ENCODE results near the gene MMP3.

MMP3 gene

DNA sequence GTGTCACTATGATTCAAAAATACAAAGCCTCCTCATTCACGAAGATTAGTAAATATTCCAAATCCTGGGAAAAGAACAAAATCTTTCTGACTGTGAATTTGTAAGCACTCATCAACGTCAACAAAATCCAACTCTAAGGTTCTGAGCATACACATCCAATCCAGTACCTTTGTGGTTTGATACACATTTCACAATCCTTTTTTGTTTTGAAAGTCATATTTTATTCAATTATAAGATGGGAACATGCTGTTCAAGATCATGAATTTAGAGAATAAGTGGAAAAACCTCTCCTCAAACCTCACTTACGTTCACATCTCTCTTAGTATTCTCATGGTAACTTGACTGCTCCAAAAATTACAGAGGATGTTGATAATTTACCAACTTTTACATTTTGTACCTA lies 9.6 kb upstream of the MMP3 start:
- TF ChIP-seq POLR2A (IDR thresholded peaks at IDR 0.05; ENCODE audit: low read depth, low read length) (no peak), TAF1 (IDR thresholded peaks at IDR 0.05; ENCODE audit: borderline replicate concordance, low read depth, low read length) (no peak), POLR2AphosphoS5 (IDR thresholded peaks at IDR 0.05; ENCODE audit: low read depth, low read length) (no peak)
- FAIRE-seq (no peak), DNase-seq (ENCODE audit: insufficient read length) (no peak)

DNA sequence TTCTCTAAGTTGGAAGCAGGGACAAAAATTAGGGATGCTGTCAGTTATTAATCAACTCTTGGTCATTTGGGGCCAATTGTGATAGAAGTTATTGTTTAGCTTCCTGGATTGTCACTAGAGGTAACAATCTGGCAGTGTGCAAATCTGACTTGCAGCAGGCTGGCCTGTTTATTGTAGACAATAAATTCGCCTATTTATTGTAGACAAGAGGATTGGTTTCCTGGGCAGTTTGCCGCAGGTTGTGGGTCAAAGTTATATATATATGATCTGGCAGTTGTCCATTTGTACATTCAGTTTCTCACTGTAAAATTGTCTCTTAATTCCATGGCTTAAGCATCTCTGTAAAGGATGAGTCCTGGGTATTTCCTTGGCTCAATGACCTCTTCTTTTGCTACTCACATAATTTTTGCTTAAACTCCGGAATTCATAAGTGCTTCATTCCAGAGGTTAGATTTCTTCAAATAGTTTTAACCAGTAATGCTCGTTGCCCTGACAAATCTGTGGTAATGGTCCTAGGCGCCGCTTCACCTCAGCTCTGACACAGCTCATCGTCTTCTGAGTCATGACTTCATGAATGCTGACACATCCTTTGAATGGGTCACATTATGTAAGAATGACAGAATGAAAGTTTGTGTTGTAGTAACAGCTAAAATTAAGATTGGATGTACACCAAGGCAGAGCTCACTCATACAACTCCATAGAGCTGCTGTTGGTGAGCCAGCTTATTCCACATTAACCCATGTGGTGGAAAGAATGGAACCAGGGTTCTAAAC lies 7.8 kb upstream of the MMP3 start:
- TF ChIP-seq TAF1 (IDR thresholded peaks at IDR 0.05; ENCODE audit: borderline replicate concordance, low read depth, low read length), result no peak
- TF ChIP-seq POLR2AphosphoS5 (IDR thresholded peaks at IDR 0.05; ENCODE audit: low read depth, low read length), result no peak
- TF ChIP-seq POLR2A (IDR thresholded peaks at IDR 0.05; ENCODE audit: low read depth, low read length), result no peak
- DNase-seq (ENCODE audit: insufficient read length) (no peak), FAIRE-seq (no peak)

DNA sequence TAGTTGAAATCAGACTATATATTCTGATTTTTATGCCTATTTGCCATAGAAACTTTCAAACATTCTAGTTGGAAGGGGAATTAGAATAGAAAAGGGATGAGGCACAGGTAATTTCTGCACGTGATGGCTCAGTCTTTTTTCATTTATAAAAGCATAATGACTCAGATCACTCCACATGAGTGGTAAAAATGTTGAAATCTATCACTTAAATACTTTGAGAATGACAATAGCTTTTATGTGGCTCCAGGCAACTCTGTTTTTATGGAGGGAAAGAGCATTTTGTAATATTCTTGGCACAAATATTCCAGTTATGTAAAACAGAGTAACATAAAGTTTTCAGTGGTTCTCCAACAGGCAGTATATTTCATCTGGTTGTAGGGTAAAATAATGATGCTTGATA lies 5.9 kb upstream of the MMP3 start:
- DNase-seq (ENCODE audit: insufficient read length) (no peak), FAIRE-seq (no peak)
- TF ChIP-seq TAF1 (IDR thresholded peaks at IDR 0.05; ENCODE audit: borderline replicate concordance, low read depth, low read length) (no peak), POLR2A (IDR thresholded peaks at IDR 0.05; ENCODE audit: low read depth, low read length) (no peak), POLR2AphosphoS5 (IDR thresholded peaks at IDR 0.05; ENCODE audit: low read depth, low read length) (no peak)

DNA sequence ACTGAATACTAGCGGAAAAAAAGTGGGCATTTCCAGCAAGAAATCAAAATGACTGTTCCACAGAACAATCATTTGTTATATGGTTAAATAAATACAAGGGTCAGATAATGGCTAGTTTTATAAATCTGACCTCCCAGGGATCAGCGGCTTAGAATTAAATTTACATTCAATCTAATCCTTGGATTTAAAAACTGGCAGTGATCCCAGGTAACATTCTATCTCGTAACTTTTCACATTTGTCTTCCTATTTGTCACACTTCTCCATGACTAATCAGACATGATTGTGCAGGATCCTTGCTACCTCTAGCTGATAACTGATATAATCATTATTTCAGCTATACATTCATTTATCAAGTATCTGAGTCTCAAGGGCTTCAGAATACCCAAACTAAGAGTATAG lies 2.9 kb upstream of the MMP3 start:
- DNase-seq (ENCODE audit: insufficient read length), result no peak
- no peak for FAIRE-seq
- no peak for TF ChIP-seq POLR2AphosphoS5 (IDR thresholded peaks at IDR 0.05; ENCODE audit: low read depth, low read length)
- TF ChIP-seq TAF1 (IDR thresholded peaks at IDR 0.05; ENCODE audit: borderline replicate concordance, low read depth, low read length), result no peak
- no peak for TF ChIP-seq POLR2A (IDR thresholded peaks at IDR 0.05; ENCODE audit: low read depth, low read length)

DNA sequence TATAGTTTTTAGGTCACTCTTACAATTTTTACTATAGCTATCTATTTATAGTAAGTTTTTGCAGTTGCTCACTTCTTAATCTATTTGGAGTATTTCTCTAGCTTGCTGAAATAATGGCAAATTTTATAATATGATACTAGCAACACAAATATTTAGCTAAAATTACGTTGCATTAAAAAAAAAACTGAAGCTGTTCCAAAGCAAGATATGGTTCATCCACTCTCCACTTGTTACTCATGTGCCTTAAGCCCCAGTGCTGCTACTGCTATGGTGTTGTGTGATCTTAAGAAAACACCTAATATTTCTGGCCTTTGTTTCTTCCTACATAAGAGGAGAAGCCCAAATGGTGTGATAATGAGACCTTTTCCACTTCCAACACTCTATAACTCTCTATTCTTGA lies 479 bp downstream of the MMP3 start:
- FAIRE-seq (no peak), DNase-seq (ENCODE audit: insufficient read length) (no peak)
- TF ChIP-seq TAF1 (IDR thresholded peaks at IDR 0.05; ENCODE audit: borderline replicate concordance, low read depth, low read length), result no peak
- no peak for TF ChIP-seq POLR2A (IDR thresholded peaks at IDR 0.05; ENCODE audit: low read depth, low read length)
- TF ChIP-seq POLR2AphosphoS5 (IDR thresholded peaks at IDR 0.05; ENCODE audit: low read depth, low read length), result no peak

DNA sequence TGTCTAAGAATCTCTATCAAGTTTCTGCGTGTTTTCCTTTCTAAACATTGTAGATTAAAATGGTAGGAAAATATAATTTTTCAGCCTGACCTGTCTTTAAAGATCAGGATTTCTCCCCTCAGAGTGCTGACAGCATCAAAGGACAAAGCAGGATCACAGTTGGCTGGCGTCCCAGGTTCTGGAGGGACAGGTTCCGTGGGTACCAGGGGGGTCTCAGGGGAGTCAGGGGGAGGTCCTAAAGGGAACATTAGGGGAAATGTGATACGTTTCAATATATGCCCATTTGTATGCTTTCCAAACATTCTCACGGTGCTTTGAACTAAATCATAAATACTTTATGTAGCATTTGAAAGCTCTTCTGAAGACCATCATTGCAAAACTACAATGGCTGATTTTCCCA lies 3.4 kb downstream of the MMP3 start:
- DNase-seq (ENCODE audit: insufficient read length), result no peak
- TF ChIP-seq POLR2A (IDR thresholded peaks at IDR 0.05; ENCODE audit: low read depth, low read length) (no peak), TAF1 (IDR thresholded peaks at IDR 0.05; ENCODE audit: borderline replicate concordance, low read depth, low read length) (no peak), POLR2AphosphoS5 (IDR thresholded peaks at IDR 0.05; ENCODE audit: low read depth, low read length) (no peak)
- no peak for FAIRE-seq

DNA sequence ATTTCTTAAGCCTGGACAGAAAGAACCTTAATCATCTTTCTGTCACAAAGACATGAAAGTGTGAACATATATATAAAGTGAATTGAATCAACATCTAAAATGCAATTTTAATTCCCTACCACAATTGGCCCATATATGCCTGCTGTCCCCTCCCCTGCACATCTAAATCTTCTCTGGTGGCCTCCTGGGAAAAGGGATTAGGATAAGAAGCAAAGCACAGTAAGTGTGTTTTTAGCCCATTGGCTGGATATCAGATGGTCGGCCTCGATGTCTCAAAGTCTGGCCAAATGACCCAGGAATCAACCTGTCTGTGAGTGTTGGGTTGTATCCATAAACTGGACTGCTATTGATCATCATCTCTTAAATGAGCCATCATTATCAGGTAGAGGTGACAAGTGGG lies 5.8 kb downstream of the MMP3 start:
- no peak for TF ChIP-seq TAF1 (IDR thresholded peaks at IDR 0.05; ENCODE audit: borderline replicate concordance, low read depth, low read length)
- TF ChIP-seq POLR2AphosphoS5 (IDR thresholded peaks at IDR 0.05; ENCODE audit: low read depth, low read length), result no peak
- FAIRE-seq (no peak), DNase-seq (ENCODE audit: insufficient read length) (no peak)

DNA sequence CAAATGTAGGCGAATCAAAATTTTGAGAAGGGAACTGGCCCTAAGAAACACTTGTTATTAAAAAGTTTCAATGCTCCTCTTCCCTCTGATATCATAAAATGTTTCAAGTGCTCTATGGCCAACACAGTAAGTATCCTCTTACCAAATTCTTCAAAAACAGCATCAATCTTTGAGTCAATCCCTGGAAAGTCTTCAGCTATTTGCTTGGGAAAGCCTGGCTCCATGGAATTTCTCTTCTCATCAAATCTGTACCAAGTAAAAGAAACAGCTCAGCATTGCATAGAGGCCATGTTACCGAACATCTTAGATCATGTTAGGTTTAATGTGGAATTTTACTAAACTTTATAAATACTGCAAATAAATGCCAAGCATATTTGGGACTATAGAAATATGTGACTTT lies 6.3 kb downstream of the MMP3 start:
- no peak for FAIRE-seq
- DNase-seq (ENCODE audit: insufficient read length), result no peak
- TF ChIP-seq POLR2AphosphoS5 (IDR thresholded peaks at IDR 0.05; ENCODE audit: low read depth, low read length) (no peak), POLR2A (IDR thresholded peaks at IDR 0.05; ENCODE audit: low read depth, low read length) (no peak), TAF1 (IDR thresholded peaks at IDR 0.05; ENCODE audit: borderline replicate concordance, low read depth, low read length) (no peak)

DNA sequence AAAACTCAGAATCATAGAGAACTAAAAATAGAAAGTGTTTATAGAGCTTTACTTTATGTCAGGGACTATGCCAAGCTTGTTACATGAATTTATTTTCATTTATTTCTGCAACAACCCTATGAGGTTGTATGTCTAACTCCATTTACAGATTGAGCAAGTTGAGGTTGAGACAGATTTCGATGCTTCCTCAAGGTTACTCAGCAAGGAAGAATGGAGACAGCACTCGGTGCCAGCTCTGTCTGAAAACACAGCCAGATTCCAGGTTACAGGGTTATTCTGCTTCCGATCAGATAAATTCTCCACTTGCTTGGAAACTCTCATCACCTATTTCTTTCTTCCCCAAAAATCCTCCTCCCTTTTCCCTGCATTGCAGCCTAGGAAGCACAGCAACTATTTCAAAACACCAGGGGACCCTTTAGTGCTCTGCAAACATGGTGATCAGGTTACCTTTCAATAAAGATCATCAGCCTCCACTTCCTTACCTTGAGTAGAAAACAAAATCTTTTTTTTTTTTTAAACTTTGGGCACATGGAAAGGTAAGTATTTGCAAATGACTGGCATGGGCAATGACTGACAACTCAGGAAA lies 7.0 kb downstream of the MMP3 start:
- no peak for DNase-seq (ENCODE audit: insufficient read length)
- TF ChIP-seq TAF1 (IDR thresholded peaks at IDR 0.05; ENCODE audit: borderline replicate concordance, low read depth, low read length), result no peak
- TF ChIP-seq POLR2A (IDR thresholded peaks at IDR 0.05; ENCODE audit: low read depth, low read length), result no peak
- no peak for TF ChIP-seq POLR2AphosphoS5 (IDR thresholded peaks at IDR 0.05; ENCODE audit: low read depth, low read length)
- no peak for FAIRE-seq

DNA sequence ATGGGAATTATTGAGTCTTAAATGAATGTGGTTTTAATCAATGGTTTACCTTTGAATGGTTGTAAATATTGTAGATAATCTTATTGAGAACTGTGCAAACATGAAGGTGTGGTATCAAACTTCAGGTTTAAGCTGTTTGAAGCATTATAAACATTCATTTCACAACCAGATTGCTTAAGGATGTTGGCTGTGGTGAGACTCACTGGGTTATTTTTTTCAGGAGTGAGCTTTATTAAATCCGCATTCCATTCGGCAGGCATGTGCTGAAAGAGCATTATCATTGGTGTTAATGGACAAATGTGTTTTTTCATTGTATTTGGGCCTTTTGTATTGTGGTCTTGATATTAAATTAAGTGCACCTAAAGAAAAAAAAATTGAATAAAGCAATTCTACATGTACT lies 9.7 kb downstream of the MMP3 start:
- TF ChIP-seq TAF1 (IDR thresholded peaks at IDR 0.05; ENCODE audit: borderline replicate concordance, low read depth, low read length), result no peak
- no peak for TF ChIP-seq POLR2A (IDR thresholded peaks at IDR 0.05; ENCODE audit: low read depth, low read length)
- TF ChIP-seq POLR2AphosphoS5 (IDR thresholded peaks at IDR 0.05; ENCODE audit: low read depth, low read length), result no peak
- no peak for DNase-seq (ENCODE audit: insufficient read length)
- no peak for FAIRE-seq

DNA sequence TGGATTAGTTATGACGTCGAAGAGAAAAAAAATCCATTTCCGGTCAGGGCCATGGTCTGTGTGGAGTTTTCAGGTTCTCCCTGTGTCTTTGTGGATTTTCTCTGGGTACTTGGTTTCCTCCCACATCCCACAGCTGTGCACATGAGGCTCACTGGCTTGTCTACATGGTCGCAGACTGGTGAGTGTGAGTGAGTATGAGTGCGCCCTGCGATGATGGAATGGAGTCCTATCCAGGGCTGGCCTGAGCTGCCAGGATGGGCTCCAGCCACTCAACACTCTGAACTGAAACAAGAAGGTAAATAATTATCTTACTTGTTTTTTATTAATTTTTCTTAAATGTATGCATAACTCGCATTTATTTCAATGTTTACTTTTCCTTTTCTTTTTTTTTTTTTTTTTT lies 10.8 kb downstream of the MMP3 start:
- FAIRE-seq, result no peak
- DNase-seq (ENCODE audit: insufficient read length), result no peak
- TF ChIP-seq POLR2A (IDR thresholded peaks at IDR 0.05; ENCODE audit: low read depth, low read length) (no peak), POLR2AphosphoS5 (IDR thresholded peaks at IDR 0.05; ENCODE audit: low read depth, low read length) (no peak), TAF1 (IDR thresholded peaks at IDR 0.05; ENCODE audit: borderline replicate concordance, low read depth, low read length) (no peak)
